GM12875 (cell line): ENCODE data around the gene ZDHHC9.
"Not testable (repeated sequence)": the region's sequence is repeated elsewhere in the genome, so short reads cannot be mapped to it uniquely, and the experiment has no call there.

Experiments
- H3K4me3 ChIP-seq: one replicate; pipeline ENCODE4 v1.5.1; 2011; ENCODE audit warnings: low read depth, low read length, control low read depth
- TF ChIP-seq, protein P1 (sequence below): IDR thresholded peaks from 2 replicates; pipeline ENCODE4 v1.5.1; 2011; ENCODE audit warnings: low read depth, mild to moderate bottlenecking, control low read depth, inconsistent platforms, low read length, moderate library complexity, borderline replicate concordance; ENCODE audit not compliant: insufficient read depth

The ZDHHC9 gene

DNA sequence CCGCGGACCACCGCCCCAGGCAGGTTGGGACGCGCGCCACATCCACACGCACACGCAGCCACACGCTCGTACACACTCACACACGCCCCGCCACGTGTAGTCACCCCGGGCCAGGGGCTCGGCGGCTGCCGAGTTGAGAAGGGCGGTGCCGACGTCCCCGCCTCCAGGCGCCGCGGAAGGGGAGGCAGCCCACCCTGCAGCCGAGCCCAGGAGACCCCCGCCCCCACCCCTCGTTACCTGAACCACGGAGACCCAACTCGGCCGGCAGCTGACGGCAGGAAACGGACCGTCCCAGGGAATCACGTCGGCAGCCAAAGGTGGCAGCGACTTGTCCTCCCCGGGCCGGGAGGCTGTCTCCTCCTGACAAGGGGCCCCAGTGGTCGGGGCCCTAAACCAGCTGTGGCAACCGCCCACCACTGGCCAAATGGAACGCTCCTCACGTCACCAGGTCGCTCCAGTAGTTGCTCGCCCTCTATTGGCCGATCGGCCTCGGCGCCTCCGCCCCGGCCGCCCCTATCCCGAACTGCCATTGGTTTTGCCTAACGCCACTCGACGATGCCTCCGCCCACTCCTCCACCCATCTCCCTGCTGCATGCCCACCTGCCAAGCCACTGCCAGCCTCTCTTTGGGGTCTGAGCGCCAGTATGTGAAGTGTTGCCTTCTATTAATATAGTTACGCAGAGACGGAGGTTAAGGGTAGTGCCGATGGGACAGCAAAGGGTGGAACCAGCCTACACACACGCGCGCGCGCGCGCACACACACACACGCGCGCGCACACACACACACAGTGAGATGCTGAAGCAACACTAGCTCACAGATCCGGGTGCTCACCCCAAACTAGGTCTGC is at the start of gene ZDHHC9:
Gene ZDHHC9, minus strand, starts transcription at position 428 of the 848 bp plus-strand sequence. CDS start 1,941 bp downstream, outside the sequence.
- H3K4me3 ChIP-seq = peak within 1 kb of the TSS; percentile 83
- TF ChIP-seq, protein P1, sequence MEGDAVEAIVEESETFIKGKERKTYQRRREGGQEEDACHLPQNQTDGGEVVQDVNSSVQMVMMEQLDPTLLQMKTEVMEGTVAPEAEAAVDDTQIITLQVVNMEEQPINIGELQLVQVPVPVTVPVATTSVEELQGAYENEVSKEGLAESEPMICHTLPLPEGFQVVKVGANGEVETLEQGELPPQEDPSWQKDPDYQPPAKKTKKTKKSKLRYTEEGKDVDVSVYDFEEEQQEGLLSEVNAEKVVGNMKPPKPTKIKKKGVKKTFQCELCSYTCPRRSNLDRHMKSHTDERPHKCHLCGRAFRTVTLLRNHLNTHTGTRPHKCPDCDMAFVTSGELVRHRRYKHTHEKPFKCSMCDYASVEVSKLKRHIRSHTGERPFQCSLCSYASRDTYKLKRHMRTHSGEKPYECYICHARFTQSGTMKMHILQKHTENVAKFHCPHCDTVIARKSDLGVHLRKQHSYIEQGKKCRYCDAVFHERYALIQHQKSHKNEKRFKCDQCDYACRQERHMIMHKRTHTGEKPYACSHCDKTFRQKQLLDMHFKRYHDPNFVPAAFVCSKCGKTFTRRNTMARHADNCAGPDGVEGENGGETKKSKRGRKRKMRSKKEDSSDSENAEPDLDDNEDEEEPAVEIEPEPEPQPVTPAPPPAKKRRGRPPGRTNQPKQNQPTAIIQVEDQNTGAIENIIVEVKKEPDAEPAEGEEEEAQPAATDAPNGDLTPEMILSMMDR = no peak

DNA sequence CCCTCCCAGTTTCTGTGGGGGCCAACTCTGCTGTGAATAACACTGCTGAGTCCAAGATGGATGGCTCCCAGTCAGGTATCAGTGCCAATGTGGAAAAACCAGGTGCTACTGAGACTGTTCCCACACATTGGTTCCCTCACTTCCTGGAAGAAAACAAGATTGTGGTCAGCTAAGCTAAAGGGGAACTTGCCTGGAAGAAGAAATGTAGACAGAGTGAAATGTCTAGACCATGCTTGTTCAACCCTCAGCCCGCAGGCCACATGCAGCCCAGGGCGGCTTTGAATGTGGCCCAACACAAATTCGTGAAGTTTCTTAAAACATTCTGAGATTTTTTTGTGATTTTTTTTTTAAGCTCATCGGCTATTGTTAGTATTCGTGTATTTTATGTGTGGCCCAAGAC is 33.7 kb upstream of the ZDHHC9 start:
- TF ChIP-seq, protein P1 = no peak
- H3K4me3 ChIP-seq = no peak overlapping the region

DNA sequence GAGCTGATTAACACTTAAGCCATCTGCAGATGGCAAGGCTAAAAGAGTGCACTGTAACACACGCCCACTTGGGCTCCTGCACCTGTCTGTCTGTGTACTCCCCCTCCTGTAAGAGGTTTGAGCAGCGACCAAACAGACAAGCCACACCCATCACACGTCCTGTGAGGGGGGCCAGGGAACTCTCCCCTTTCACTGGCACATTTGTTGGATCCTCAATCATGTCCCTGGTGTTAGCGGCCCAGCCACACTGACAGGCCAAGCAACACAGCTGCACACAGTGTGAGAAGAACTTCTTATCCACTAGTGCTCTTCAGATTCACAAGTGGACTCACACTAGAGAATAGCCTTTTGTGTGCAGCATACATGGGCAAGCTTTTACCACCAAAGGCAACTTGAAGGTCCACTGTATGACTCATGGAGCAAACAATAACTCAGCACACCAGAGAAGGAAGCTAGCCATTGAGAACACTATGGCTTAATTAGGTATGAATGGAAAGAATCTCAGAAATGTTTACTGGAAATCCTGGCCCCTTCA is 33.2 kb upstream of the ZDHHC9 start:
- TF ChIP-seq, protein P1 = no peak
- no peak overlapping the region for H3K4me3 ChIP-seq

DNA sequence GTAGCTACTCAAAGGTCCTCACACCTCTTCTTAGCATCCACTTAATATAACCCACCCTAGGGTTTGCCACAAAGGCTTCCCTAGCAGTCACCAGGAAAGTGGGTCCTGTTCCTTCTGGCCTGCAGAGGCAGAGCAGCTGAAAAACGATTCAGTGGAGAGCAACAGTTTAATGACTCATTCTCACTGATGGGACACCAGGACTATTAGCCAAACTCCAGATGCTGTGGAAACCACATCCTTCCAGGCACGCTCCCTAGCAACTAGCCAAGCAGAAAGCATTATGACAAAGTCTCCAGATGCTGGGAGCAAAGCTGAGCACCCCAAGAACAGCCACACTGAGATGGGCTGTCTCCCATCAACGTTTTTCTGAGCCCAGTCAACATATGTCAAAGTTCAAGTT is 32.0 kb upstream of the ZDHHC9 start:
- no peak overlapping the region for H3K4me3 ChIP-seq
- TF ChIP-seq, protein P1 = no peak

DNA sequence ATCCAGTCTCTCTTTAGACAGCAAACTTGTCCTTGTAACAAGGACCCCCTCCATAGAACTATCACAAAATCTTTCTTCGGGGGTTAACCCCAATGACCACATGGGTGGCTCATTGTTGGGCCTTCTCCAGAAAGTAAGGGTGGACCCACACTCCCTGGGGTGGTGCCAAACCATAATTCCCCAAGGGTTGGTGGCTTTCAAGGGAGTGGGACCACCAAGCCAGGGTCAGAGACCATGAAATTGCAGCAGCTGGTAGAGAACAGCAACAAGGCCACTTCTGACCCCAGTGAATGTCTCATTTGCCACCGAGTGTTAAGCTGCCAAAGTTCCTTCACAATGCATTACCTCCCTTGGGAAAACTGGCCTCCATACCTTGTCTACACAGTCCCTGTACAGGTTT is 28.8 kb upstream of the ZDHHC9 start:
- TF ChIP-seq, protein P1 = no peak
- no peak overlapping the region for H3K4me3 ChIP-seq

DNA sequence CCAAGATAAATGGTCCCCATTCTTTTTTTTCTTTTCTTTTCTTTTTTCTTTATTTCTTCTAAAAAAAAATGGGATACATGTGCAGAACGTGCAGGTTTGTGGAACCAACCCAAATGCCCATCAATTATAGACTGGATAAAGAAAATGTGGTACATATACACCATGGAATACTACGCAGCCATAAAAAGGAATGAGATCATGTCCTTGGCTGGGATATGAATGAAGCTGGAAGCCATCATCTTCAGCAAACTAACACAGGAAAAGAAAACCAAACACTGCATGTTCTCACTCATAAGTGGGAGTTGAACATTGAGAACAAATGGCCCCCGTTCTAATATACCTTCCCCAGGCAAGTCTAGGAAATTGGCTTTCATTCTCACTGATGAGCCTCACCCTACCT is 22.6 kb upstream of the ZDHHC9 start:
- H3K4me3 ChIP-seq = not testable (repeated sequence)

DNA sequence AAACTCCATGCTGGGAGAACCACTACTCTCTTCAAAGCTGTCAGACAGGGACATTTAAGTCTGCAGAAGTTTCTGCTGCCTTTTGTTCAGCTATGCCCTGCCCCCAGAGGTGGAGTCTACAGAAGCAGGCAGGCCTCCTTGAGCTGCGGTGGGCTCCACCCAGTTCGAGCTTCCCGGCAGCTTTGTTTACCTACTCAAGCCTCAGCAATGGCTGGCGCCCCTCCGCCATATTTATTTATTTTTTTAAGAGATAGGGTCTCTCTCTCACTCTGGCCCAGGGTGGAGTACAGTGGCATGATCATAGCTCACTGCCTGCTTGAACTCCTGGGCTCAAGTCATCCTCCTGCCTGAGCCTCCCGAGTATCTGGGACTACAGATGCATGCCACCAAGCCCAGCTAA is 15.4 kb upstream of the ZDHHC9 start:
- not testable (repeated sequence) for H3K4me3 ChIP-seq

DNA sequence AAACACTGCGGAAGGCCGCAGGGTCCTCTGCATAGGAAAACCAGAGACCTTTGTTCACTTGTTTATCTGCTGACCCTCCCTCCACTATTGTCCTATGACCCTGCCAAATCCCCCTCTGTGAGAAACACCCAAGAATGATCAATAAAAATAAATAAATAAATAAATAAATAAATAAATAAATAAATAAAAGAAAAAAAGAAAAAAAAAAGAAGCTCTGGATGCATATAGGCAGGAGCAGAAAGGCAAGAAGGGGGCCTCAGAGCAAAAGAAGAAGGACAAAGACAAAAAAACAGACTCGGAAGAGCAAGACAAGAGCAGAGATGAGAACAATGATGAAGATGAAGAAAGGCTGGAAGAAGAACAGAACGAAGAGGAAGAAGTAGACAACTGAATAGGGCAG is 8.1 kb upstream of the ZDHHC9 start:
- H3K4me3 ChIP-seq = not testable (repeated sequence)
